HCT116 (cell line): ENCODE results near the gene TNFRSF6B. TPM values are rescaled to one million over a fixed set of nuclear protein-coding genes. Genes with fewer than 3 reads are reported as not detected.

Experiments used
- ATAC-seq: fragments of 200-7000 bp; cut with Tn5 transposase; 2 replicates; pipeline ENCODE4 v1.9.1; 2020; ENCODE audit warnings: mild to moderate bottlenecking, moderate library complexity
- BruUV-seq: library from RNA; stranded (reverse); fragments of 400-500 nt; replicated peaks from 2 replicates; lab custom pipeline; 2021; lab: Mats Ljungman, UMichigan
- CTCF ChIA-PET: fragments of 300-600 bp; sonication (Branson Sonifier 250); formaldehyde crosslinking; loops from one replicate; lab custom pipeline; 2021; ENCODE audit warnings: antibody characterized with exemption; lab: Charles Lee
- POLR2A ChIA-PET: fragments of 300-600, 350-600 bp; sonication (Branson Sonifier 250); formaldehyde crosslinking; loops from one replicate; lab custom pipeline; 2021; ENCODE audit warnings: antibody characterized with exemption; lab: Charles Lee
- RAD21 ChIA-PET, 2 experiments: fragments of 300-600 bp; sonication (Branson Sonifier 250); formaldehyde crosslinking; loops; one replicate each; lab custom pipeline; 2023; ENCODE audit warnings: low total read pairs in 2 of 2; ENCODE audit not compliant: uncharacterized antibody in 2 of 2, unreplicated experiment in 2 of 2, low non-redundant PET in 1 of 2; lab: Charles Lee
- DNase-seq: peaks from one replicate; pipeline ENCODE4 v3.0.0-alpha.2; 2010; ENCODE audit warnings: low read depth, low spot score
- H2AFZ ChIP-seq: fragments of 200-600 bp; shearing (Covaris generic), sonication (generic); 2 replicates; pipeline ENCODE4 v1.6.1; 2017; ENCODE audit warnings: low read depth, mixed run types, mixed read lengths, antibody characterized with exemption, low read length; ENCODE audit not compliant: poor library complexity, severe bottlenecking
- H3K27ac ChIP-seq: 2 replicates; pipeline ENCODE4 v1.5.1; 2012; ENCODE audit warnings: low read depth, low read length
- H3K27me3 ChIP-seq: fragments of 200-600 bp; sonication (generic); 2 replicates; pipeline ENCODE4 v1.6.1; 2016; ENCODE audit warnings: mixed run types, low read length, mixed read lengths; ENCODE audit not compliant: insufficient read depth
- H3K36me3 ChIP-seq, 2 experiments: fragments of 200-500 bp in 1 of 2; fragments of 200-600 bp in 1 of 2; sonication (Bioruptor generic) in 1 of 2; sonication (generic) in 1 of 2; 2 replicates each; pipeline versions ENCODE4 v1.5.1 to v1.6.1; 2014 to 2016; ENCODE audit warnings: low read length in 2 of 2, inconsistent platforms in 1 of 2, mixed read lengths in 1 of 2, mixed run types in 1 of 2; ENCODE audit not compliant: insufficient read depth in 2 of 2, control insufficient read depth in 1 of 2
- H3K4me1 ChIP-seq, 2 experiments: fragments of 200-600 bp in 1 of 2; sonication (generic) in 1 of 2; 2 replicates each; pipeline versions ENCODE4 v1.5.1 to v1.6.1; 2012 to 2017; ENCODE audit warnings: low read length in 2 of 2, inconsistent platforms in 1 of 2, mild to moderate bottlenecking in 1 of 2, mixed read lengths in 1 of 2, mixed run types in 1 of 2, moderate library complexity in 1 of 2; ENCODE audit not compliant: insufficient read depth in 2 of 2, control insufficient read depth in 1 of 2
- H3K4me2 ChIP-seq: fragments of 200-600 bp; sonication (generic); 2 replicates; pipeline ENCODE4 v1.6.1; 2017; ENCODE audit warnings: mixed run types, low read length, mixed read lengths
- H3K4me3 ChIP-seq, 2 experiments: fragments of 200-600 bp in 1 of 2; sonication (generic) in 1 of 2; replicated peaks in 1 of 2; 2 replicates each; pipeline ENCODE4 v1.5.1; 2011 to 2016; ENCODE audit warnings: low read length in 2 of 2, control low read depth in 1 of 2, low read depth in 1 of 2, mild to moderate bottlenecking in 1 of 2, mixed read lengths in 1 of 2, mixed run types in 1 of 2
- H3K79me2 ChIP-seq: fragments of 200-600 bp; sonication (generic); 2 replicates; pipeline ENCODE4 v1.6.1; 2017; ENCODE audit warnings: mild to moderate bottlenecking, mixed run types, low read length, moderate library complexity, mixed read lengths; ENCODE audit not compliant: insufficient read depth
- H3K9ac ChIP-seq: fragments of 200-600 bp; sonication (generic); 2 replicates; pipeline ENCODE4 v1.6.1; 2016; ENCODE audit warnings: low read length, mixed read lengths
- H3K9me2 ChIP-seq: fragments of 200-600 bp; sonication (generic), shearing (Covaris generic); 2 replicates; pipeline ENCODE4 v1.6.1; 2017; ENCODE audit warnings: mixed run types, mild to moderate bottlenecking, moderate library complexity; ENCODE audit not compliant: insufficient read depth
- H3K9me3 ChIP-seq, 2 experiments: fragments of 200-500 bp in 1 of 2; fragments of 200-600 bp in 1 of 2; sonication (Bioruptor generic) in 1 of 2; sonication (generic) in 1 of 2; 2 replicates each; pipeline ENCODE4 v1.6.1; 2014 to 2017; ENCODE audit warnings: low read length in 2 of 2, mixed read lengths in 2 of 2, inconsistent platforms in 1 of 2, low read depth in 1 of 2, mild to moderate bottlenecking in 1 of 2, mixed run types in 1 of 2, moderate library complexity in 1 of 2; ENCODE audit not compliant: control insufficient read depth in 1 of 2, insufficient read depth in 1 of 2
- H4K20me1 ChIP-seq: fragments of 200-600 bp; sonication (generic), shearing (Covaris generic); 2 replicates; pipeline ENCODE4 v1.6.1; 2017; ENCODE audit warnings: mixed run types, mild to moderate bottlenecking, moderate library complexity; ENCODE audit not compliant: insufficient read depth
- CBX3 ChIP-seq: IDR thresholded peaks from 2 replicates; pipeline ENCODE4 v1.6.1; 2012; ENCODE audit warnings: low read depth
- CEBPB ChIP-seq: IDR thresholded peaks from 2 replicates; pipeline ENCODE4 v1.6.1; 2012; ENCODE audit warnings: low read depth
- EGR1 ChIP-seq: IDR thresholded peaks from 2 replicates; pipeline ENCODE4 v1.6.1; 2012; ENCODE audit warnings: low read depth
- EZH2phosphoT487 ChIP-seq: fragments of 200-600 bp; IDR thresholded peaks from 2 replicates; pipeline ENCODE4 v1.6.1; 2018; ENCODE audit warnings: antibody characterized with exemption, borderline replicate concordance
- JUND ChIP-seq: IDR thresholded peaks from 2 replicates; pipeline ENCODE4 v1.6.1; 2012
- POLR2A ChIP-seq: IDR thresholded peaks from 2 replicates; pipeline ENCODE4 v1.7.0; 2011; ENCODE audit warnings: borderline replicate concordance; ENCODE audit not compliant: insufficient read depth, insufficient read length; ENCODE audit errors: extremely low read depth
- POLR2AphosphoS5 ChIP-seq: IDR thresholded peaks from 2 replicates; pipeline ENCODE4 v1.6.1; 2011; ENCODE audit warnings: mild to moderate bottlenecking, low read depth, low read length, moderate library complexity
- RAD21 ChIP-seq: IDR thresholded peaks from 2 replicates; pipeline ENCODE4 v1.6.1; 2012; ENCODE audit warnings: low read depth, mild to moderate bottlenecking
- SP1 ChIP-seq: IDR thresholded peaks from 2 replicates; pipeline ENCODE4 v1.6.1; 2012; ENCODE audit warnings: low read depth
- YY1 ChIP-seq: IDR thresholded peaks from 2 replicates; pipeline ENCODE4 v1.6.1; 2011; ENCODE audit warnings: low read length, low read depth, moderate library complexity, mild to moderate bottlenecking; ENCODE audit not compliant: insufficient replicate concordance; ENCODE audit errors: extremely low read depth
- ZFX ChIP-seq: fragments of 450-650 bp; IDR thresholded peaks from 2 replicates; pipeline ENCODE4 v1.6.1; 2017
- ZNF274 ChIP-seq: fragments of 200-500 bp; sonication (Bioruptor generic); IDR thresholded peaks from 2 replicates; pipeline ENCODE4 v1.6.1; 2014; ENCODE audit warnings: mild to moderate bottlenecking, low read depth, low read length, inconsistent platforms
- intact Hi-C: fragments of 100-400 bp; cut with micrococcal nuclease; formaldehyde crosslinking; loops from 2 replicates; pipeline ENCODE4 v1.10.0; 2022
- total RNA-seq: library from RNA; stranded (reverse); gene quantifications from one replicate; pipeline ENCODE4 v1.2.1, GENCODE V29; 2021; ENCODE audit not compliant: unreplicated experiment
- TF ChIP-seq, protein P1 (sequence below): IDR thresholded peaks from 2 replicates; pipeline ENCODE4 v1.6.1; 2011; ENCODE audit warnings: mild to moderate bottlenecking, low read length, moderate library complexity; ENCODE audit not compliant: insufficient replicate concordance; ENCODE audit errors: extremely low read depth
- TF ChIP-seq, protein P2 (sequence below): IDR thresholded peaks from 2 replicates; pipeline ENCODE4 v1.6.1; 2012

Gene TNFRSF6B
- total RNA-seq, 1 experiment from 2014 or later = 147 TPM

DNA sequence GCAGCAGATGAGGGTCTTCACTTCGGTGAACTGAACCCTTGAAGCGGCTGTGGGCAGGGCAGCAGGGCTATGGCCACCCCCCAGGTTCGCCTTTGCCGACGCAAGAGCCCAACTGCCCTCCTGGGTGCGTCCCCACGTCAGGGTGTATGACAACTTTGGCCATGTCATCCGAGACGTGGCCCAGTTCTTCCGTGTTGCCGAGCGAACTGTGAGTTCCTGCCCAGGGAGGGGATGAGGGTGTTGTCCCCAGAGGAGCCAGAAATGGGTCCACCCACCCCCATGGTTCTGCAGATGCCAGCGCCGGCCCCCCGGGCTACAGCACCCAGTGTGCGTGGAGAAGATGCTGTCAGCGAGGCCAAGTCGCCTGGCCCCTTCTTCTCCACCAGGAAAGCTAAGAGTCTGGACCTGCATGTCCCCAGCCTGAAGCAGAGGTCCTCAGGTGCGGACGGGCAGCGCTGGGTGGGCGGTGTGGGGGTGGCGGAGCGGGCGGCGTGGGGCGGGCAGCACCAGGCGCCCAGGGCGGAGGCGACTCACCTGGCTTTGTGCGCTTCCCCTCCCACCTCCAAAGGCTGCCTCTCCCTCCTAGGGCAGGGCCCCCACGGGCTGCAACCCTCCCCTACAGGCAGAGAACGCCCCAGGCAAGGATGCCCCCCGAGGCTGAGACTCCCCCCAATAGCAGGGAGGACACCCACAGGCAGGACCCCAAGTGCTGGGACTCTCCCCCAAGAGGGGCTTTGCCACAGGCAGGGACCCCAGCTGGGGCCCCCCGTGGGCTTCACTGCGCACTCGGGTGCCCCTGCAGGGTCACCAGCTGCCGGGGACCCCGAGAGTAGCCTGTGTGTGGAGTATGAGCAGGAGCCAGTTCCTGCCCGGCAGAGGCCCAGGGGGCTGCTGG lies 6.2 kb upstream of the TNFRSF6B start:
- POLR2A ChIA-PET = no interaction called here
- H3K9me3 ChIP-seq = no peaks in the 10 kb centered on the region

More for the DNA sequence above, 6.2 kb upstream of the TNFRSF6B start:
- H4K20me1 ChIP-seq = no peaks in the 10 kb centered on the region
- no peak for TF ChIP-seq CBX3
- TF ChIP-seq, protein P1, sequence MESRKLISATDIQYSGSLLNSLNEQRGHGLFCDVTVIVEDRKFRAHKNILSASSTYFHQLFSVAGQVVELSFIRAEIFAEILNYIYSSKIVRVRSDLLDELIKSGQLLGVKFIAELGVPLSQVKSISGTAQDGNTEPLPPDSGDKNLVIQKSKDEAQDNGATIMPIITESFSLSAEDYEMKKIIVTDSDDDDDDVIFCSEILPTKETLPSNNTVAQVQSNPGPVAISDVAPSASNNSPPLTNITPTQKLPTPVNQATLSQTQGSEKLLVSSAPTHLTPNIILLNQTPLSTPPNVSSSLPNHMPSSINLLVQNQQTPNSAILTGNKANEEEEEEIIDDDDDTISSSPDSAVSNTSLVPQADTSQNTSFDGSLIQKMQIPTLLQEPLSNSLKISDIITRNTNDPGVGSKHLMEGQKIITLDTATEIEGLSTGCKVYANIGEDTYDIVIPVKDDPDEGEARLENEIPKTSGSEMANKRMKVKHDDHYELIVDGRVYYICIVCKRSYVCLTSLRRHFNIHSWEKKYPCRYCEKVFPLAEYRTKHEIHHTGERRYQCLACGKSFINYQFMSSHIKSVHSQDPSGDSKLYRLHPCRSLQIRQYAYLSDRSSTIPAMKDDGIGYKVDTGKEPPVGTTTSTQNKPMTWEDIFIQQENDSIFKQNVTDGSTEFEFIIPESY = no peak
- TF ChIP-seq ZNF274 = no peak
- TF ChIP-seq EGR1 = no peak
- TF ChIP-seq CEBPB = no peak
- no peak for TF ChIP-seq JUND
- TF ChIP-seq, protein P2, sequence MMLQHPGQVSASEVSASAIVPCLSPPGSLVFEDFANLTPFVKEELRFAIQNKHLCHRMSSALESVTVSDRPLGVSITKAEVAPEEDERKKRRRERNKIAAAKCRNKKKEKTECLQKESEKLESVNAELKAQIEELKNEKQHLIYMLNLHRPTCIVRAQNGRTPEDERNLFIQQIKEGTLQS = no peak
- no peak for TF ChIP-seq RAD21
- no peak for TF ChIP-seq POLR2AphosphoS5
- no peak for TF ChIP-seq ZFX
- no peak for TF ChIP-seq SP1
- no peak for TF ChIP-seq YY1
- TF ChIP-seq POLR2A = no peak
- no peak for TF ChIP-seq EZH2phosphoT487
- TF ChIP-seq, all 23 proteins: peak for 0
- ChIA-PET CTCF (no interaction called here), RAD21 (no interaction called here)
- Histone ChIP-seq H3K4me3 (no peak overlapping the region), H2AFZ (no peak overlapping the region), H3K36me3 (peaks cover 0 to 13% of the 10 kb centered on the region in 2 experiments; a peak in 1 of 4 replicates), H3K27me3 (no peaks in the 10 kb centered on the region), H3K9ac (no peak overlapping the region), H3K27ac (peak overlapping the region; percentile 59; the same call in 1 of the 2 replicates), H3K4me2 (no peak overlapping the region), H3K9me2 (no peaks in the 10 kb centered on the region), H3K79me2 (peaks cover 8% of the 10 kb centered on the region; the same call in 1 of the 2 replicates), H3K4me1 (peaks cover 30 to 65% of the 10 kb centered on the region in 2 experiments)
- ATAC-seq (no peak), DNase-seq (no peak)
- BruUV-seq = no TSS peak
- intact Hi-C loops = no loop called here
